ENCODE data around the gene CPEB4. TPM values are rescaled to one million over a fixed set of nuclear protein-coding genes. Genes with fewer than 3 reads are reported as not detected.

The CPEB4 gene
- total and polyA plus RNA-seq, 8 donors: 3.5 to 115 (median 31.7) TPM

- TF ChIP-seq, protein P1, sequence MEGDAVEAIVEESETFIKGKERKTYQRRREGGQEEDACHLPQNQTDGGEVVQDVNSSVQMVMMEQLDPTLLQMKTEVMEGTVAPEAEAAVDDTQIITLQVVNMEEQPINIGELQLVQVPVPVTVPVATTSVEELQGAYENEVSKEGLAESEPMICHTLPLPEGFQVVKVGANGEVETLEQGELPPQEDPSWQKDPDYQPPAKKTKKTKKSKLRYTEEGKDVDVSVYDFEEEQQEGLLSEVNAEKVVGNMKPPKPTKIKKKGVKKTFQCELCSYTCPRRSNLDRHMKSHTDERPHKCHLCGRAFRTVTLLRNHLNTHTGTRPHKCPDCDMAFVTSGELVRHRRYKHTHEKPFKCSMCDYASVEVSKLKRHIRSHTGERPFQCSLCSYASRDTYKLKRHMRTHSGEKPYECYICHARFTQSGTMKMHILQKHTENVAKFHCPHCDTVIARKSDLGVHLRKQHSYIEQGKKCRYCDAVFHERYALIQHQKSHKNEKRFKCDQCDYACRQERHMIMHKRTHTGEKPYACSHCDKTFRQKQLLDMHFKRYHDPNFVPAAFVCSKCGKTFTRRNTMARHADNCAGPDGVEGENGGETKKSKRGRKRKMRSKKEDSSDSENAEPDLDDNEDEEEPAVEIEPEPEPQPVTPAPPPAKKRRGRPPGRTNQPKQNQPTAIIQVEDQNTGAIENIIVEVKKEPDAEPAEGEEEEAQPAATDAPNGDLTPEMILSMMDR (IDR thresholded peaks at IDR 0.05): no peak
- TF ChIP-seq POLR2A (IDR thresholded peaks at IDR 0.05): no peak
- no peak for TF ChIP-seq POLR2AphosphoS5 (IDR thresholded peaks at IDR 0.05)
- no peak for TF ChIP-seq EP300 (IDR thresholded peaks at IDR 0.05)
- no peak for DNase-seq
Observed at GRCh38 chr5:174008922-174009321, 120.8 kb downstream of the CPEB4 start.

GRCh38 chr5:174010365-174010764 lies 122.2 kb downstream of the CPEB4 start:
- no peak overlapping the region for H3K27ac ChIP-seq
- WGBS, 5 donors: 38 to 75% (median 63%) methylated on average over 1 of the region's 1 CpG
- no peaks in the 10 kb centered on the region for H3K9me3 ChIP-seq
- H3K4me3 ChIP-seq: no peak overlapping the region
- intact Hi-C loops (cut with DNase I; ENCODE audit: low total_unique reads): no loop called here
- no peaks in the 10 kb centered on the region for H3K36me3 ChIP-seq
- TF ChIP-seq, protein P1 (IDR thresholded peaks at IDR 0.05): no peak
- TF ChIP-seq POLR2AphosphoS5 (IDR thresholded peaks at IDR 0.05): no peak
- no peak for TF ChIP-seq POLR2A (IDR thresholded peaks at IDR 0.05)
- TF ChIP-seq EP300 (IDR thresholded peaks at IDR 0.05): no peak
- peaks cover 0 to 4% (median 0%) of the 10 kb centered on the region in 3 donors for H3K27me3 ChIP-seq
- no peak for DNase-seq
- H3K4me1 ChIP-seq: no peaks in the 10 kb centered on the region

More at GRCh38 chr5:174008922-174009321, 120.8 kb downstream of the CPEB4 start:
- peaks cover 0 to 4% (median 0%) of the 10 kb centered on the region in 3 donors for H3K27me3 ChIP-seq
- no peak overlapping the region for H3K4me3 ChIP-seq
- H3K27ac ChIP-seq: no peak overlapping the region
- H3K4me1 ChIP-seq: no peaks in the 10 kb centered on the region
- intact Hi-C loops (cut with DNase I; ENCODE audit: low total_unique reads): no loop called here
- H3K9me3 ChIP-seq: no peaks in the 10 kb centered on the region
- H3K36me3 ChIP-seq: no peaks in the 10 kb centered on the region
- 85 to 91% (median 91%) methylated on average over 5 of the region's 5 CpGs for WGBS, 5 donors

GRCh38 chr5:174011441-174011840 lies 123.3 kb downstream of the CPEB4 start:
- peaks cover 0 to 4% (median 0%) of the 10 kb centered on the region in 3 donors for H3K27me3 ChIP-seq
- no peaks in the 10 kb centered on the region for H3K4me1 ChIP-seq
- no peaks in the 10 kb centered on the region for H3K9me3 ChIP-seq
- WGBS, 5 donors: 60 to 72% (median 65%) methylated on average over 3 of the region's 3 CpGs
- no peak for DNase-seq
- H3K27ac ChIP-seq: no peak overlapping the region
- no peak overlapping the region for H3K4me3 ChIP-seq
- no peaks in the 10 kb centered on the region for H3K36me3 ChIP-seq
- no peak for TF ChIP-seq POLR2A (IDR thresholded peaks at IDR 0.05)
- TF ChIP-seq EP300 (IDR thresholded peaks at IDR 0.05): no peak
- TF ChIP-seq POLR2AphosphoS5 (IDR thresholded peaks at IDR 0.05): no peak
- TF ChIP-seq, protein P1 (IDR thresholded peaks at IDR 0.05): no peak
- intact Hi-C loops (cut with DNase I; ENCODE audit: low total_unique reads): no loop called here

Other genes starting within 250 kb of the CPEB4 start
- not detected for gene C5orf47, start 100.8 kb downstream of the CPEB4 start, total RNA-seq
- not detected for gene C5orf47, start 100.8 kb downstream of the CPEB4 start, polyA plus RNA-seq
- 1 to 10 TPM in 2 of 5 donors, not detected in 3; 4.2 to 4.8 TPM for gene NSG2, start 157.4 kb downstream of the CPEB4 start, total RNA-seq
- gene NSG2, start 157.4 kb downstream of the CPEB4 start, polyA plus RNA-seq: 1 to 10 TPM in 2 of 3 donors, under 1 TPM in 1; 0.75 to 1.5 (median 1.4) TPM